Astrocyte (in vitro differentiated cells and primary cell): ENCODE measurements around the gene IL17C. TPM values are rescaled to one million over a fixed set of nuclear protein-coding genes. Genes with fewer than 3 reads are reported as not detected.

Experiments used
- DNase-seq: peaks from one replicate; pipeline ENCODE4 v3.0.0-alpha.2; 2010; ENCODE audit warnings: low read depth
- FAIRE-seq: peaks from 2 replicates; lab custom pipeline; 2011; peaks lifted over from hg19 to GRCh38; lab: Jason Lieb, UNC
- H2AFZ ChIP-seq: 2 replicates; pipeline ENCODE4 v1.6.0; 2012; ENCODE audit warnings: low read depth, low read length, inconsistent platforms
- H3K27ac ChIP-seq: 2 replicates; pipeline ENCODE4 v1.5.1; 2011; ENCODE audit warnings: low read depth, low read length, inconsistent platforms
- H3K27me3 ChIP-seq: 2 replicates; pipeline ENCODE4 v1.6.0; 2011; ENCODE audit warnings: low read length, inconsistent platforms; ENCODE audit not compliant: insufficient read depth
- H3K36me3 ChIP-seq: 2 replicates; pipeline ENCODE4 v1.5.1; 2011; ENCODE audit warnings: low read length, inconsistent platforms; ENCODE audit not compliant: insufficient read depth
- H3K4me1 ChIP-seq: 2 replicates; pipeline ENCODE4 v1.5.1; 2011; ENCODE audit warnings: low read length, inconsistent platforms; ENCODE audit not compliant: insufficient read depth
- H3K4me2 ChIP-seq: 2 replicates; pipeline ENCODE4 v1.6.0; 2012; ENCODE audit warnings: low read length, inconsistent platforms
- H3K4me3 ChIP-seq: 2 replicates; pipeline ENCODE4 v1.5.1; 2011; ENCODE audit warnings: low read depth, mild to moderate bottlenecking, low read length, inconsistent platforms; ENCODE audit not compliant: insufficient read depth
- H3K79me2 ChIP-seq: 2 replicates; pipeline ENCODE4 v1.6.0; 2012; ENCODE audit warnings: mild to moderate bottlenecking, low read length, inconsistent platforms; ENCODE audit not compliant: insufficient read depth
- H3K9ac ChIP-seq: 2 replicates; pipeline ENCODE4 v1.6.0; 2012; ENCODE audit warnings: mild to moderate bottlenecking, low read length, inconsistent platforms
- H3K9me3 ChIP-seq: 2 replicates; pipeline ENCODE4 v1.5.1; 2012; ENCODE audit warnings: low read depth, mild to moderate bottlenecking, low read length, inconsistent platforms; ENCODE audit not compliant: insufficient read depth
- H4K20me1 ChIP-seq: 2 replicates; pipeline ENCODE4 v1.6.0; 2012; ENCODE audit warnings: low read length, inconsistent platforms; ENCODE audit not compliant: insufficient read depth
- H3K27ac Mint-ChIP-seq: one replicate; pipeline ENCODE4 v1.8.0; 2021; ENCODE audit warnings: mild to moderate bottlenecking, mixed read lengths; ENCODE audit not compliant: unreplicated experiment
- H3K27me3 Mint-ChIP-seq: one replicate; pipeline ENCODE4 v1.8.0; 2021; ENCODE audit warnings: low read depth, mixed read lengths; ENCODE audit not compliant: unreplicated experiment
- H3K36me3 Mint-ChIP-seq: one replicate; pipeline ENCODE4 v1.8.0; 2021; ENCODE audit warnings: low read depth, mixed read lengths; ENCODE audit not compliant: unreplicated experiment
- H3K4me1 Mint-ChIP-seq: one replicate; pipeline ENCODE4 v1.8.0; 2021; ENCODE audit warnings: low read depth, mixed read lengths; ENCODE audit not compliant: unreplicated experiment
- H3K4me3 Mint-ChIP-seq: one replicate; pipeline ENCODE4 v1.8.0; 2021; ENCODE audit warnings: mild to moderate bottlenecking, moderate library complexity, mixed read lengths; ENCODE audit not compliant: unreplicated experiment
- H3K9me3 Mint-ChIP-seq: one replicate; pipeline ENCODE4 v1.8.0; 2021; ENCODE audit warnings: mild to moderate bottlenecking, mixed read lengths; ENCODE audit not compliant: unreplicated experiment
- EZH2 ChIP-seq: IDR thresholded peaks from 2 replicates; pipeline ENCODE4 v1.6.1; 2012; ENCODE audit warnings: mild to moderate bottlenecking, low read length, inconsistent platforms; ENCODE audit not compliant: insufficient read depth
- total RNA-seq: library from RNA; stranded (reverse); gene quantifications from 2 replicates; pipeline ENCODE4 v1.2.1, GENCODE V29; 2021
- TF ChIP-seq, protein P1 (sequence below): IDR thresholded peaks from 2 replicates; pipeline ENCODE4 v1.5.1; 2011; ENCODE audit warnings: low read depth, mild to moderate bottlenecking, inconsistent platforms, low read length, moderate library complexity; ENCODE audit not compliant: insufficient read depth

The IL17C gene
- total RNA-seq, 1 donor from 2014 or later, result 0.36 TPM

DNA sequence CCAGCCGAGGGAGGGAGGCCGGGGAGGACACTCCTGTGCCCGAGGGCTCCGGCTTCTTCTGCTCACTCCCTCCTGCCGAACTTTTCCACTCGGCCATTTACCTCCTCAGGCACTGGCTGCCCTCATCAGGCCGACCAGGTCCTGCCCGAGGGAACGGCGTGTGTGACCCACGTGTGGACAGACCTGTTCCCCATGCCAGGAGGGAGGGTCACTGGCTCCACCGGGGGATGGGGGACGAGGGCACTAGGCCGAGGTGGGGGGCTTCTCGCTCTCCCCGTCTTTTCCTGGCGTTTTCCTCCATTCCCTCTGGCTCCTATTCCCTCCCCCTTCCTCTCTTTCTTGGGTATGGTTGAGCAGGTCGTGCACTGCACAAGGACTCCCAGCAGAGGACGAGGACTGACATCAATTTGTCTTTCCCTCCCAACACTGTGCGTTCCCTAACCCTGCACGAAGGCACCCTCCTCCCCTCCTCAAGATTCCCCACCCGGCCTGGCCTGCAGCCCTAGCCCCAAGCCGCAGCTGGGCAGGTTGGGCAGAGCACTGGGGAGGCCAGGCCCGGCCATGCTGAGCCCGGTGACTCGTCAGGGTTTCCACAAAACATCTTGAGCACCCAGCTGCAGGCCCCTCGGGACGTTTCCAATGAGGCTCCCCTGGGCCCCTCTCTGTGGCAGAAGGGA is 3.2 kb upstream of the IL17C start:
- H3K4me1 ChIP-seq, result peaks cover 14% of the 10 kb centered on the region
- peaks cover 9% of the 10 kb centered on the region for H3K27me3 Mint-ChIP-seq
- H3K9me3 Mint-ChIP-seq, result no peaks in the 10 kb centered on the region
- no peak overlapping the region for H3K27ac ChIP-seq
- no peak for DNase-seq
- peak overlapping the region; percentile 47 for H3K27ac Mint-ChIP-seq
- H3K9ac ChIP-seq, result peak overlapping the region; percentile 8
- no peak overlapping the region for H2AFZ ChIP-seq
- H3K36me3 Mint-ChIP-seq, result peaks cover 9% of the 10 kb centered on the region
- H3K9me3 ChIP-seq, result no peaks in the 10 kb centered on the region
- peaks cover 4% of the 10 kb centered on the region for H3K36me3 ChIP-seq
- H3K4me1 Mint-ChIP-seq, result peaks cover 7% of the 10 kb centered on the region
- no peak for FAIRE-seq
- TF ChIP-seq, protein P1, sequence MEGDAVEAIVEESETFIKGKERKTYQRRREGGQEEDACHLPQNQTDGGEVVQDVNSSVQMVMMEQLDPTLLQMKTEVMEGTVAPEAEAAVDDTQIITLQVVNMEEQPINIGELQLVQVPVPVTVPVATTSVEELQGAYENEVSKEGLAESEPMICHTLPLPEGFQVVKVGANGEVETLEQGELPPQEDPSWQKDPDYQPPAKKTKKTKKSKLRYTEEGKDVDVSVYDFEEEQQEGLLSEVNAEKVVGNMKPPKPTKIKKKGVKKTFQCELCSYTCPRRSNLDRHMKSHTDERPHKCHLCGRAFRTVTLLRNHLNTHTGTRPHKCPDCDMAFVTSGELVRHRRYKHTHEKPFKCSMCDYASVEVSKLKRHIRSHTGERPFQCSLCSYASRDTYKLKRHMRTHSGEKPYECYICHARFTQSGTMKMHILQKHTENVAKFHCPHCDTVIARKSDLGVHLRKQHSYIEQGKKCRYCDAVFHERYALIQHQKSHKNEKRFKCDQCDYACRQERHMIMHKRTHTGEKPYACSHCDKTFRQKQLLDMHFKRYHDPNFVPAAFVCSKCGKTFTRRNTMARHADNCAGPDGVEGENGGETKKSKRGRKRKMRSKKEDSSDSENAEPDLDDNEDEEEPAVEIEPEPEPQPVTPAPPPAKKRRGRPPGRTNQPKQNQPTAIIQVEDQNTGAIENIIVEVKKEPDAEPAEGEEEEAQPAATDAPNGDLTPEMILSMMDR, result no peak
- no peak for TF ChIP-seq EZH2
- no peaks in the 10 kb centered on the region for H3K79me2 ChIP-seq
- H4K20me1 ChIP-seq, result peaks cover 14% of the 10 kb centered on the region
- H3K4me3 ChIP-seq, result peak overlapping the region; percentile 28
- peaks cover 15% of the 10 kb centered on the region for H3K27me3 ChIP-seq
- peak overlapping the region; percentile 81 for H3K4me2 ChIP-seq
- H3K4me3 Mint-ChIP-seq, result peak overlapping the region; percentile 68

GRCh38 chr16:88635671-88636319 is 2.6 kb upstream of the IL17C start:
- H3K27me3 ChIP-seq, result peaks cover 20% of the 10 kb centered on the region
- FAIRE-seq, result no peak
- no peak overlapping the region for H3K4me3 ChIP-seq
- H3K9ac ChIP-seq, result no peak overlapping the region
- no peak for TF ChIP-seq EZH2
- TF ChIP-seq, protein P1, result no peak
- peaks cover 14% of the 10 kb centered on the region for H4K20me1 ChIP-seq
- peaks cover 9% of the 10 kb centered on the region for H3K36me3 Mint-ChIP-seq
- peak overlapping the region; percentile 57 for H3K4me3 Mint-ChIP-seq
- peaks cover 4% of the 10 kb centered on the region for H3K36me3 ChIP-seq
- H3K79me2 ChIP-seq, result no peaks in the 10 kb centered on the region
- no peak overlapping the region for H3K27ac Mint-ChIP-seq
- DNase-seq, result no peak
- no peaks in the 10 kb centered on the region for H3K9me3 Mint-ChIP-seq
- peaks cover 14% of the 10 kb centered on the region for H3K4me1 ChIP-seq
- no peak overlapping the region for H3K4me2 ChIP-seq
- H3K9me3 ChIP-seq, result no peaks in the 10 kb centered on the region
- H3K27me3 Mint-ChIP-seq, result peaks cover 13% of the 10 kb centered on the region
- H3K4me1 Mint-ChIP-seq, result peaks cover 7% of the 10 kb centered on the region
- no peak overlapping the region for H2AFZ ChIP-seq
- no peak overlapping the region for H3K27ac ChIP-seq
